ENCODE results near the gene RPSA.
"Not testable (repeated sequence)": the region's sequence is repeated elsewhere in the genome, so short reads cannot be mapped to it uniquely, and the experiment has no call there.

The RPSA gene

DNA sequence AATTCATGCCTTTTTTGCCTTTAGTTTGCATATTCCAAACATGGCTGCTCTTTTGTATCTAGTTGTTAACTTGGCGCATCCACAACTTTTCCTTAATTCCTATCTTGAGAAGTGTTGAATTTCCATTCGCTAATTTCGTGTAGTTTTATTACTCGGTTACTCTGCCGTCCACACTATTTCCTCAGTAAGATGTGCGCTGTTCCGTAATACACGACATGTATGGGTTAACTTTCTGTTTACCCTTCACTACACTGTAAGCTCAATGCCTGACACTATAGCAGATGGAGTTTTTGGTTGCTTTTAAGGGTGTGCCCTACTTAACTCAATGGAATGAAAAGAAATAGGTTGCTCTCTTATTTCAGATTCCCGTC lies 724 bp downstream of the RPSA start:
- Histone ChIP-seq H3K4me2 (peak overlapping the region; percentile 96), H4K20me1 (peaks cover 56% of the 10 kb centered on the region), H3K9ac (peak overlapping the region; percentile 99), H3K27me3 (no peaks in the 10 kb centered on the region), H3K4me1 (peaks cover 68% of the 10 kb centered on the region), H3K36me3 (peaks cover 49% of the 10 kb centered on the region), H3K4me3 (peak overlapping the region; percentile 91), H3K9me3 (no peaks in the 10 kb centered on the region), H3K27ac (peak overlapping the region; percentile 99)
- no peak for TF ChIP-seq Cebpa-rat (IDR thresholded peaks at IDR 0.05)

DNA sequence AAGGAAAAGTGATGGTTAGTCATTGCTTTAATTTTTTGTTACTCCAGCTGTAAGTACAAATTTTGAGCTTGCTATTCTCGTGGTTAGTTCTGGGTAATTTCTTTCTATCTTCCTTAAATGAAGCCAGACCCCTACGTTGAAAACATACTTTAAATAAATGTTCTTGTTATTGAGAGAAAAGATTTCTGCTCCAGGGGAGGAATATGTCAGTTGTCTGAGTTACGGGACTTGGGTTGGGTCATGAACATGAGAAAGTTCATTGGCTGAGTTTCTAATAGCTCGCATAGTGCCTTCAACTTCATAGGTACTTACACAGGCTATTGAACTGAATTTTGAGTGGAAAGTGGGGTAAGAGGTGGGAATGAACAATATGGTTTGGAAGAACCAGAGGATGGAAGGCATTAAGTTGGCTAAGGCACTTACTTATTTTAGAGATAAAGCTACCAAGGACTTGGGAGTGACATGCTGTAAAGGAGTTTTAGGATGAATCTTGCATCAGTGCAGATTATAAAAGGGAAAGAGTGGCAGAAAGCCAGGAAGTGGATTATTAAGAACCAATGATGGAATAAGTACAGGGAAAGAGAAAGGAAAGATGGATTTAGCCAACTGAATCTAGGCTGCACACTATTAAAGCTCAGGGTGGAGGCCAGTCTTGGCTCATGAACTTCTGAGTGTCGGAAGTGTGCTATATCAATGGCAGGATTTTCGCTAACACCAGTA lies 1.4 kb downstream of the RPSA start:
- peaks cover 63% of the 10 kb centered on the region for H4K20me1 ChIP-seq
- no peaks in the 10 kb centered on the region for H3K27me3 ChIP-seq
- peaks cover 61% of the 10 kb centered on the region for H3K4me1 ChIP-seq
- H3K36me3 ChIP-seq = peaks cover 55% of the 10 kb centered on the region
- peak overlapping the region; percentile 96 for H3K4me2 ChIP-seq
- TF ChIP-seq Cebpa-rat (IDR thresholded peaks at IDR 0.05) = no peak
- H3K27ac ChIP-seq = peak overlapping the region; percentile 99
- H3K9me3 ChIP-seq = no peaks in the 10 kb centered on the region
- H3K4me3 ChIP-seq = peak overlapping the region; percentile 91
- peak overlapping the region; percentile 99 for H3K9ac ChIP-seq

DNA sequence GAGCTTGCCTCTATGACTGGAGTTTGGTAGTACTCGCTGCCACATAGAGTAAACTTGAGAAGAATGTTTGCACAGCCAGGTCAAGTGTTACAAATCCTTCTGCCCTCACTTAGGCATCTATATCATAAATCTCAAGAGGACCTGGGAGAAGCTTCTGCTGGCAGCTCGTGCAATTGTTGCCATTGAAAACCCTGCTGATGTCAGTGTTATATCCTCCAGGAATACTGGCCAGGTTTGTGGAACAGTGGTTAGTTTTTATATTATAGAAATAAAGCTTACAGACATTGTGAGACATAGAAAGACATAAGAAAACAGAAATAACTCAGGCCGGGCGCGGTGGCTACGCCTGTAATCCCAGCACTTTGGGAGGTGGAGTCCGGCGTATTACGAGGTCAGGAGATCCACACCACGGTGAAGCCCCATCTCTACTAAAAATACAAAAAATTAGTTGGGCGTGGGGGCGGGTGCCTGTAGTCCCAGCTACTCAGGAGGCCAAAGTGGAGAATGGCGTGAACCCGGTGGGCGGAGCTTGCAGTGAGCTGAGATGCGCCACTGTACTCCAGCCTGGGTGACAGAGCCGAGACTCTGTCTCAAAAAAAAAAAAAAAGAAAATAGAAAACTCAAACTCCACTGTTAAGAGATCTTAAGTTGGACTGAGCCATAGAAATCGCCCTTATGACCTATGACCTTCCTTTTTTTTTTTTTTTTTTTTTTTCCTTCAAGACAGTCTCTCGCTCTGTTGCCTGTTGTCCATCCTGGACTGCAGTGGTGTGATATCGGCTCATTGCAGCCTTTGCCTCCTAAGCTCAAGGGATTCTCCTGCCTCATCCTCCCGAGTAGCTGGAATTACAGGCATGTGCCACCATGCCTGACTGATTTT lies 2.2 kb downstream of the RPSA start:
- no peaks in the 10 kb centered on the region for H3K27me3 ChIP-seq
- peaks cover 71% of the 10 kb centered on the region for H4K20me1 ChIP-seq
- peak overlapping the region; percentile 99 for H3K27ac ChIP-seq
- no peak for TF ChIP-seq Cebpa-rat (IDR thresholded peaks at IDR 0.05)
- H3K9me3 ChIP-seq = no peaks in the 10 kb centered on the region
- peak overlapping the region; percentile 99 for H3K9ac ChIP-seq
- H3K36me3 ChIP-seq = peaks cover 63% of the 10 kb centered on the region
- H3K4me2 ChIP-seq = peak overlapping the region; percentile 96
- H3K4me1 ChIP-seq = peaks cover 61% of the 10 kb centered on the region
- peak overlapping the region; percentile 91 for H3K4me3 ChIP-seq

DNA sequence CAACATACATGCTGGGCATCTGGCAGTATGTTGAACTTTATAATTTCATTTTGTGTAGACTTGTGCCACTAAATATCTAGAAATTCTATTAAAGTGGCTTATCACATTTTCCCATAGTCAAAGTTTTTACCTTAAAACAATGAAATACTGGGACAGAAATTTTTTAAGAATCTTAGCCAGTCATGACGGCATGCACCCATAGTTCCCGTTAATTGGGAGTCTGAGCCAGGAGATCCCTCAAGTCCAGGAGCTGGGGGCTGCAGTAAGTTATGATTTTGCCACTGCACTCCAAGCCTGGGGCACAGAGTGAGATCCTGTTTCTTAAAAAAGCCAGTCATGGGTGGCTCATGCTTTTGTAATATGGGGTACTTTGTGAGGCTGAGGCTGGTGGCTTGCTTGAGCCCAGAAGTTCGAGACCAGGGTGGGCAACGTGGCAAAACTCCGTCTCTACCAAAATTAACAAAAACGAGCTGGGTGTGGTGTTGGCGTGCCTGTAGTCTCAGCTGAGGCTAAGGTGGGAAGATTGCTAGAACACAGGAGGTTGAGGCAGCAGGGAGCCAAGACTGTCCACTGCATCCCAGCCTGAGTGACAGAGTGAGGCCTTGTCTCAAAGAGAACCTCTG lies 3.1 kb downstream of the RPSA start:
- H3K36me3 ChIP-seq = peaks cover 72% of the 10 kb centered on the region
- H4K20me1 ChIP-seq = peaks cover 80% of the 10 kb centered on the region
- H3K9ac ChIP-seq = peak overlapping the region; percentile 99
- peak overlapping the region; percentile 91 for H3K4me3 ChIP-seq
- H3K4me1 ChIP-seq = peaks cover 61% of the 10 kb centered on the region
- TF ChIP-seq Cebpa-rat (IDR thresholded peaks at IDR 0.05) = no peak
- no peaks in the 10 kb centered on the region for H3K27me3 ChIP-seq
- H3K27ac ChIP-seq = peak overlapping the region; percentile 51; the same call in 1 of the 2 replicates
- no peaks in the 10 kb centered on the region for H3K9me3 ChIP-seq
- peak overlapping the region; percentile 96 for H3K4me2 ChIP-seq

DNA sequence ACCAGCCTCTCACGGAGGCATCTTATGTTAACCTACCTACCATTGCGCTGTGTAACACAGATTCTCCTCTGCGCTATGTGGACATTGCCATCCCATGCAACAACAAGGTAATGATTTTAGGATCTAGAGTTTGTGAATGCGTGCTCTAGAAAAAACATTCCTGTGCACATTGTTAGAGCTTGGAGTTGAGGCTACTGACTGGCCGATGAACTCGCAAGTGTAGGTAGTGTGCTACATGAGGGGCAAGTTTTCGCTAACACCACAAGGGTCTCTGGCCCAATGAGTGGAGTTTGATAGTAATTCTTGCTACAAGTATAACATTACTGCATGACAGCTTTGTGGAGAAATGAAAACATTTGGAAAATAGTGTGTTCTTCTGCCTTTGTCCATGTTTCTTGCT lies 4.4 kb downstream of the RPSA start:
- H3K27ac ChIP-seq = no peak overlapping the region
- H3K27me3 ChIP-seq = no peaks in the 10 kb centered on the region
- peaks cover 50% of the 10 kb centered on the region for H3K4me1 ChIP-seq
- H4K20me1 ChIP-seq = peaks cover 87% of the 10 kb centered on the region
- H3K9me3 ChIP-seq = no peaks in the 10 kb centered on the region
- peak overlapping the region; percentile 56; the same call in 1 of the 2 replicates for H3K9ac ChIP-seq
- peak overlapping the region; percentile 96 for H3K4me2 ChIP-seq
- TF ChIP-seq Cebpa-rat (IDR thresholded peaks at IDR 0.05) = no peak
- peak overlapping the region; percentile 31 for H3K4me3 ChIP-seq
- peaks cover 75% of the 10 kb centered on the region for H3K36me3 ChIP-seq

DNA sequence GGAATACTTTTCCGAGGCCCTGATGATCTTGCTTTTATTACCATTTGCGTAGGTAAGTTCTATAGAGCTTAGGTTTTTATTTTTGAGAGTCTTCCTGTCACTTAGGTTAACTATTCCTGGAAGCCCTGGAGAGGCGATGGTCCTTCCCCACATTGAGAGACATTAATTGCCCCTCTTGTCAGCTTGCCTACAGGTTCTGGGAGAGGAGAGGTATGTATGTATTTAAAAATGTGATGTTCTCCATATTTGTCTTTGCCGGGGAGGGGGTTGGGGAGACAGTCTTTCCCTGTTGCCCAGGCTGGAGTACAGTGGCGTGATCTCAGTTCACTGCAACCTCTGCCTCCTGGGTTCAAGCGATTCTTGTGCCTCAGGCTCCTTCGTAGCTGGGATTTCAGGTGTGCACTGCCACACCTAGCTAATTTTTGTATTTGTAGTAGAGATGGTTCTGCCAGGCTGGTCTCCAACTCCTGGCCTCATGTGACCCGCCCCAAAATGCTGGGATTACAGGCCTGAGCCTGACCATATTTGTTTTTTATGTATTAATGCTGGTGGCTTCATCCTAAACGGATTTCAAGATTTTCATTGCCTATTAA lies 6.2 kb downstream of the RPSA start:
- Histone ChIP-seq H4K20me1 (peaks cover 78% of the 10 kb centered on the region), H3K27me3 (no peaks in the 10 kb centered on the region), H3K27ac (no peak overlapping the region), H3K36me3 (peaks cover 71% of the 10 kb centered on the region), H3K9me3 (no peaks in the 10 kb centered on the region), H3K9ac (no peak overlapping the region), H3K4me2 (no peak overlapping the region), H3K4me3 (no peak overlapping the region), H3K4me1 (peaks cover 45% of the 10 kb centered on the region)
- TF ChIP-seq Cebpa-rat (IDR thresholded peaks at IDR 0.05) = no peak

DNA sequence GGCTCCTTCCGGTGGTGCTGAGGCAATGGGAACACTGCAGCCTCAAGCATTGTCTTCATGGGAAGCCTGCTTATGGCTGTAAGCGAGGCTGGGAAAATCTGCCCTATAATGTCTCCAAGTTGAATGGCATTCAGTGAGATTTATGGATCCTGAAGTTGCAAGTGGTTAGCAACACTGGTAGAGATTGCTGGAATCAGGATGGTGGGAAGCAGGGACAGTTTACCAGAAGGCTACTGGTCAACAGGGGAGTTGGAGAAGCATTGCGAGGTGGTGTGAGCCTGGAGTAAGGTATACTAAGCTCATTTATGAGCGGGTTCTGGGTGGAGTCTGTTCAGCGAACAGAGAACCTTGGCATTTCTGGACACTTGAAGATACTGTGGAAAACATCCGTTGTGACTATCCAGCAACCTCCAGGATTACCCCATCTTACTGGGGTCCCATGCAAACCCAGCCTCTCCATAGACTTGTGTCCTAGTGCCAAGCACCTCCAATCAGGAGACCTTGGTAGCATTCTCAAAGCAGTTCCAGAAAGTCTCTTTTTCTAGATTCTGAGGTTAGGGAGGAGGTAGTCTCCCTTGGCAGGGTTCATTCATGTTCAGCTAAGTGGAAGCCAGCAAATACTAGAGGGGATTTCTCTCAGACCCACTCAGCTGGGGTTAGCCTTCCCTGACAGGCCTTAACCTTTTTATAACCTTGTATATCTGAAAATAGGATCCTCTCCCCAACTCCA lies 7.3 kb downstream of the RPSA start:
- no peaks in the 10 kb centered on the region for H3K9me3 ChIP-seq
- H3K9ac ChIP-seq = no peak overlapping the region
- peaks cover 67% of the 10 kb centered on the region for H4K20me1 ChIP-seq
- no peaks in the 10 kb centered on the region for H3K27me3 ChIP-seq
- H3K4me3 ChIP-seq = no peak overlapping the region
- no peak for TF ChIP-seq Cebpa-rat (IDR thresholded peaks at IDR 0.05)
- H3K27ac ChIP-seq = no peak overlapping the region
- H3K4me1 ChIP-seq = peaks cover 34% of the 10 kb centered on the region
- H3K4me2 ChIP-seq = no peak overlapping the region
- peaks cover 60% of the 10 kb centered on the region for H3K36me3 ChIP-seq

DNA sequence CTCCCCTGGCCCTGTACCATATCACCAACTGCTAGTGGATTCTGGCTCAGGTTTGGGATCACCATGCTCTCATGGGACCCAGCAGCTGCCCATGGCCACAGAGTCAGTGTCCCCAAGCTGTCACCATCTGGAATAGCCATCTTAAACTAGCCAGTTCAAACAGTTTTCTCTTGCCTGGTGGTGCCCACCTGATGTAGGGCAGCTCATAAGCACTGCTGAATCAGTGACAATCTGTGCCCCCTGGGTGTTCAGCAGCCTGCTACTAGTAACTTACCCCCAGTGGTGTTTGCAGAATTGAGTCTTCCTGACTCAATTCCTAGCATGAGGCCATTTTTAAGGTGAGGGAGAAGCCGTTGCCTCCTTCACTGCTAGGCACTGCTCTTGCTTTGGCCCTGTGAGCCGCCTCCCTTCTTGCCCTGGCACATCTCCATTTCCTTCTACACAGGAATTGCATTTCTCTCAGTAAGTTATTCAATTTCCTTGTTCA lies 7.9 kb downstream of the RPSA start:
- Histone ChIP-seq H3K9ac (no peak overlapping the region), H3K4me1 (peaks cover 28% of the 10 kb centered on the region)
- no peak for TF ChIP-seq Cebpa-rat (IDR thresholded peaks at IDR 0.05)

DNA sequence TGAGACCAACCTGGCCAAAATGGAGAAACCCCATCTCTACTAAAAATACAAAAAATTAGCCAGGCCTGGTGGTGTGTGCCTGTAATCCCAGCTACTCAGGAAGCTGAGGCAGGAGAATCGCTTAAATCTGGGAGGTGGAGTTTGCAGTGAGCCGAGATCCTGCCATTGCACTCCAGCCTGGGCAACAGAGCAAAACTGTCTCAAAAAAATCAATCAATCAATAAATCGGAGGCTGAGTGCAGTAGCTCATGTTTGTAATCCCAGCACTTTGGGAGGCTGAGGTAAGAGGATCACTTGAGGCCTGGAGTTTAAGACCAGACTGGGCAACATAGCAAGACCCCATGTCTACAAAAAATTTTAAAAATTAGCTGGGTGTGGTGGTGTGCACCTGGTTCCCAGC lies 8.8 kb downstream of the RPSA start:
- H3K27ac ChIP-seq, H3K4me2 ChIP-seq, H3K9ac ChIP-seq, H3K4me3 ChIP-seq, H3K9me3 ChIP-seq, H3K27me3 ChIP-seq: not testable (repeated sequence)
- Histone ChIP-seq H3K36me3 (peaks cover 46% of the 10 kb centered on the region), H3K4me1 (peaks cover 20% of the 10 kb centered on the region), H4K20me1 (peaks cover 53% of the 10 kb centered on the region)

More for the DNA sequence above, 7.9 kb downstream of the RPSA start:
- Histone ChIP-seq H3K36me3 (peaks cover 54% of the 10 kb centered on the region), H3K9me3 (no peaks in the 10 kb centered on the region), H3K27ac (0 out of 2 replicates have a peak overlapping the region, but pooled peaks have one; percentile 30), H4K20me1 (peaks cover 61% of the 10 kb centered on the region), H3K4me2 (no peak overlapping the region), H3K4me3 (no peak overlapping the region), H3K27me3 (no peaks in the 10 kb centered on the region)
